SHP77 treated with DMSO at 0.1 percent for 48 hours (cell line): ENCODE measurements around the gene PGBD1.
"Not testable (repeated sequence)": the region's sequence is repeated elsewhere in the genome, so short reads cannot be mapped to it uniquely, and the experiment has no call there.

Experiments
- DNase-seq: peaks from one replicate; lab custom pipeline; 2025; lab: John Stamatoyannopoulos, UW

PGBD1 gene

GRCh38 chr6:28267695-28268059, 13.7 kb upstream of the PGBD1 start:
- no peak for DNase-seq

- no peak for DNase-seq
Measured at GRCh38 chr6:28269492-28269891, 11.9 kb upstream of the PGBD1 start.

DNA sequence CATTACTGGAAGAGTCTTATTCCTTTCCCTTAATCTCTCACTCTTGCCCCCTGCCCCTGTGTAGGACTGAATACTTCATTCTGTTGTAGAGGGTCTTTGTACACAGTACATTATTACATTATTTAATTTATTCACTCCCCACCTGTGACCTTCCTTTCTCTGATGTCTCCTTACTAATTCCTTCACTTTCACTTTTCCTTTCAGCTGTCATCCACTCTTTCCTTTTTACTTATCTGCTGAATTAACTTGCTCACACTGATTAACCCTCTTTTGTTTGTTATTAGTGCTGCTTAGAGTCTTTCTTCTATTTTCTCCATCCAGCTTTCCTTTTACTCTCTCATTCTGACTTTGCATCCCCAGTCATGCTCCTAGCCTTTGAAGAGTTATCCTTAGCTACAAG, 6.5 kb upstream of the PGBD1 start:
- DNase-seq: no peak

DNA sequence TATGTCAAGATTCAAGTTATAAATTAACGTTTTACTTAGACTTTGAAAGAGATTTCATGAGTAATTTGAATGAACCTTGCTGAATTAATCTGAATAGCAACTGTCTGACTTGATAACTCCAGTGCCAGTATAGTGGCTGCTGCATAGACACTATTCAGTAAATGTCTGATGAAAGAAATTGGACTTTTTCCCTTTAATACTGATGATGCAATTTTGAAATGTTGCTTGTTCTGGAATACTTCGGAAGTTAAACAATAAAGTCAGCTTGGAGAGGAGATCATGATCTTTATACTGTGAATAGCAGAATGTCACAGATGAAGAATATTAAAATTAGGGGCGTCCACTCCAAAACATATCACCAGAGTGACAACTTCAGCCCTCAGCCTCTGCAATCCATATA, 3.6 kb upstream of the PGBD1 start:
- DNase-seq: no peak

- no peak for DNase-seq
Measured at GRCh38 chr6:28280595-28281287, 631 bp upstream of the PGBD1 start.

DNA sequence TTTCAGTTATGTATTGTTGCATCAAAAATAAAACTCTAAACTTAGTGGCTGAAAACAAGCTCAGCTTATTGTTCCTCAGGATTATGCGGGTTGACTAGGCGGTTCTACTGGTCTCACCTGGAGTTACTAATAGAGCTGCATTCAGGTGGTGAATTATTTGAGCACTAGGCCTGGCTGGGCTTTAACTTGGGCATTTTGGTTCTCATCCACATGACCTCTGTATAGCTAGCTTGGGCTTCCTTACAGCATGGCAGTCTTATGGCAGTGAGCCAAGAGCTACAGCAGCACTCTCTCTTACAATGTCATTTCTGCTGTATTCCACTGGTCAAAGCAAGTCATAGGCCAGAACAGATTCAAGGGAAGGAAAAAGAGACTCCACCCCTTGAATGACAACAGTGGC, 1.6 kb downstream of the PGBD1 start:
- no peak for DNase-seq

DNA sequence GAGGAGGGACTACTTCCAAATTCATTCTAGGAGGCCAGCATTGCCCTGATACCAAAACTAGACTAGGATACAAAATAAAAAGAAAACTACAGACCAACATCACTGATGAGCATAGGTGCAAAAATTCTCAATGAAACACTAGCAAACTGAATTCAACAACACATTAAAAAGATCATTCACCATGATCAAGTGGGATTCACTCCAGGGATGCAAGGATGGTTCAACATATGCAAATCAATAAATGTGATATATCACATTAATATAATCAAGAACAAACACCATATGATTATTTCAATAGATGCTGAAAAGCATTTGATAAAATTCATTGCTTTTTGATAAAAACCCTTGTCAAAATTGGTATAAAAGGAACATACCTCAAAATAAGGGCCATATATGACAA, 10.2 kb downstream of the PGBD1 start:
- DNase-seq: no peak

- DNase-seq: no peak
Measured at GRCh38 chr6:28295326-28295725, 14.0 kb downstream of the PGBD1 start.

- DNase-seq: no peak
Measured at GRCh38 chr6:28296520-28297060, 15.2 kb downstream of the PGBD1 start.

- DNase-seq: no peak
Measured at GRCh38 chr6:28303570-28303969, 22.2 kb downstream of the PGBD1 start.

DNA sequence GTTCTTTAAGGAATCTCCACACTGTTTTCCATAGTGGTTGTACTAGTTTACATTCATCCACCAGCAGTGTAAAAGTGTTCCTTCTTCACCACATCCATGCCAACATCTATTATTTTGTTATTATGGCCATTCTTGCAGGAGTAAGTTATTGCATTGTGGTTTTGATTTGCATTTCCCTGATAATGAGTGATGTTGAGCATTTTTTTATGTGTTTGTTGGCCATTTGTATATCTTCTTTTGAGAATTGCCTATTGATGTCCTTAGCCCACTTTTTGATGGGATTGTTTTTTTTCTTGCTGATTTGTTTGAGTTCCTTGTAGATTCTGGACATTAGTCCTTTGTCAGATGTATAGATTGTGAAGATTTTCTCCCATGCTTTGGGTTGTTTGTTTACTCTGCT, 25.0 kb downstream of the PGBD1 start:
- DNase-seq: not testable (repeated sequence)

- DNase-seq: no peak
Measured at GRCh38 chr6:28311139-28311823, 29.9 kb downstream of the PGBD1 start.

DNA sequence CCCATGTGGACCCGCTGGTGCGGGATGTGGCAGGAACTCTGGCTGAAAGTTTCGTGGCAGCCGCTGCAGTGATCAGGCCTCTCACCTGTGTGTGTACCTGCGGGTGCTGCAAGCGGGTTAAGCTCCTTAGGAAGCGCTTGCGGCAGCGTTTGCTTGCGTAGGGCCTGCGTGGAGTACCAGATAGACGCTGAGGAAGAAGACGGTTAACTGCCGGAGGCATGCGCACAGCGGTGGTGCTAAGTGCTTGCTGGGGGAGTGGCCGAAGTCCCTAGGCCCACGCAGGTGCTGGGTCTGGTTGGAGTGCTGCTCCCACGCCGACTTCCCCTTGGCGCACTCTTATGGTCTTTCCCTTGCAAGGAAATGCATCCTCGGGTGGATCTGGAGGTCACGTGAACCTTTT, 31.6 kb downstream of the PGBD1 start:
- DNase-seq: no peak

GRCh38 chr6:28315628-28316027, 34.3 kb downstream of the PGBD1 start:
- DNase-seq: no peak

DNA sequence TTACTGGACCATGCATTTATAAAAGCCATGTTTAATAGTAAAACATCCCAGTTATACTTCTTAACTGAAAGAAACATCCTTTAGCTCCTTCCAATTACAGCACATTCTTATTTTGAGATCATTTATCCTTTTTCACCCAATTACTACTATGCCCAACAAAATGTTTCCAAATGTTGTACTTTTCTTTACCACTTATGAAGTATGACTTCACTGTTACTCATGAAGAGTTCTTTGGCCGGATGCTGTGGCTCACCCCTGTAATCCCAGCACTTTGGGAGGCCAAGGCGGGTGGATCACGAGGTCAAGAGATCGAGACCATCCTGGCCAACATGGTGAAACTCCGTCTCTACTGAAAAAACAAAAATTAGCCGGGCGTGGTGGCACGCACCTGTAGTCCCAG, 36.5 kb downstream of the PGBD1 start:
- DNase-seq: not testable (repeated sequence)

DNA sequence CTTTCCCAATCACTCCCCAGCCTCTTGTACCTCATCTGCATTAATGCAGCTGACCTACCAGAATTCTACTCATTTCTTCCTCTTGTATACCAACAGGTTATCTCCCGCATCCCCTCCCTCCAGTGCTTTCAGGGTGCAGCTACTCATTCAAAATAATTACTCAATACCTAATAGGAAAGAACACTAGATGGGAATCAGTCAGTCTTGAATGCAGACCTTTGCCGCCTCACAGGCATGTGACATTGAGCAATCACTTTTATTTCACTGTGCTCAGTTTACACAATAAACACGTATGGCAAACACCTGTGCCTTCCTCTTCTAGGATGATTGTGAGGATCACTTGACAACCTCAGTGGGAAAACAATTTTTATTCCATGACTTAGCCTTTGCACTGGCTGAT, 41.3 kb downstream of the PGBD1 start:
- DNase-seq: no peak

DNA sequence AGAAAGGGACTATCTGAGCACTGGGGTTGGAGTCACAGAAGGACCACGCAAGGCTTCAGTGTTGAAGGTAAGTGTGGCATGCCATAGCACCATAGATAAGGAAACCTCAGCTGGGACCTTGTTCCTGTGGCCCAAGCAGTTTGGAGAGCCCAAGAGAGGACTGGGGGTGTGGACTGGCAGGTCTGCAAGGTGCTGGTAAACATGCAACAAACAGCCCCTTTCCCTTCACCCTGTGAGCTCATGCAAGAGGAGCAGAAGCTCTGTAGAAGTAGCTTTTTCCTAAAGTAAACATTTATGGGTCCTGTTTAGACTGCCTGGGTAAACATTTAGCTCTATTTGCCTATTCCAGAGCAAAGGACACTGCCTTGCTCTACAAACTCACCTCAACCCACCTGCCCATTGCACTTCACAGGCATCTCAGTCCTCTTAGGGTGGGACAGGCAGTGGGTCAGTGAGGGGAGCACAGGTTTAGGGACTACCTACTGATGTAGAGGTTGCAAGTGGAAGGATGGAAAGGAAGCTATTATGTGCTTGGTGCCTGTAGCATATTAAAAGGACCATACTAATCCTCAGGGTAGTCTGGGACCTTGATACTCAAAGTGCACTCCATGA, 42.5 kb downstream of the PGBD1 start:
- DNase-seq: no peak

- DNase-seq: no peak
Measured at GRCh38 chr6:28326371-28326948, 45.1 kb downstream of the PGBD1 start.

GRCh38 chr6:28330041-28330440, 48.7 kb downstream of the PGBD1 start:
- DNase-seq: no peak

- DNase-seq: no peak
Measured at GRCh38 chr6:28333047-28333446, 51.7 kb downstream of the PGBD1 start.

DNA sequence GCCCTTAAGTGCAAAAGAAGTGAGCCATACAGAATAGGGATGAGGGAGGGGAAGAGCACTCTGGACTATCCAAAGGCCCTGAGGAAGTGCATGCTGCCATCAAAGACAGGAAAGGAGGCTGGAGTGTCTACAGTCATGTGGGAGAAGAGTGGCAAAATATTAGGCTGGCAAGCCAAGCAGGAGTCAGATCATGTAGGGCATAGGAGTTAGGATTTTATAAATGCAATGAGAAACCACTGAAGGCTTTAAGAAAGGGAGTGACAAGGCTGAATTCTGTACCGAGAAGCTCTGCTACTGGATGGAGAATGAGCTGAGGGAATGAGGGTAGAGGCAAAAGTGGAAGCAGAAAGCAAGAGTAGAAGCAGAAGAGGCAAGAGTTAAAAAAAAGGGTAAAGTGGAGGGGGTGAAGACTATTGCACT, 52.2 kb downstream of the PGBD1 start:
- DNase-seq: no peak

DNA sequence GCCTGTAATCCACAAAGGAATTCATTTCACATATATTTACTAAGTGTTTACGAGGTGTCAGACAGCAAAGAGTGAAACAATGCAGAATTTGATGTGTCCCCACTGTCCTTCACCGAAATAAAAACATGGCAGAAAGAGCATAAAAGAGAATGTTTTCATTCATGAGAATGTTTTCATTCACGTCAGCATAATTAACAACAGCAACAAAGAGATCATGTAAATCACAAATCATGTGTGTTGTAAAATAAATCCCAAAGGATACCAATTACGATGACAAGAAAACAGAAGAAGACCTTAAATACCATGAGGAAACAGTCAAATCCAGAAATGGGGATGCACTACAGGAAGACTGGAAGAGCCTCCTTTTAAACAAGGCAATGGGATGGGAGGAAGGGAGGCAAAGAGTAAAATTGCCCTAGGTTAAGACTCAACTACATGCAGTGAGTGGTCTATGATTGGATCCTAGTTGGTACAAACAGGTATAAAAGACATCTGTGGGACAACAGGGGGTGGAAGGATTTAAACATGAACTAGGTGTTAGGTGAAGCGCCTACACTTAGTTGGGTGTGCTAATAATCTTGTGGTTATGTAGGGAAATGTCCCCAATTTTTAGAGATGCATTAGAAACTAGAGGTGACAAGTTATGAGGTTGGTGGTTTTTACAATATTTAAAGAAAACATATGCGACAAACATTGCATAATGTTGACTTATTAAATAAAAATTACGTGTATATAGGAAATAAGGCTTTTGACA, 53.1 kb downstream of the PGBD1 start:
- no peak for DNase-seq
